Measurements from ENCODE around the gene PPIP5K1.

- TF ChIP-seq BHLHE40 (IDR thresholded peaks at IDR 0.05; ENCODE audit: low read depth, low read length) (no peak), CTCF (conservative IDR thresholded peaks at IDR 0.05; ENCODE audit: low read depth, low read length) (no peak), CEBPB (IDR thresholded peaks at IDR 0.05; ENCODE audit: low read depth, low read length) (no peak), NFE2L2 (IDR thresholded peaks at IDR 0.05; ENCODE audit: low read depth, low read length) (no peak), POLR2A (IDR thresholded peaks at IDR 0.05; ENCODE audit: low read depth, low read length) (no peak), RAD21 (IDR thresholded peaks at IDR 0.05; ENCODE audit: low read length) (no peak)
Measured at GRCh38 chr15:43550527-43551363, 39.3 kb downstream of the PPIP5K1 start.
